ENCODE data around the gene TERF2IP.

Gene TERF2IP

GRCh38 chr16:75702242-75702641 lies 54.7 kb downstream of the TERF2IP start (continued):
- no peak for TF ChIP-seq CSRNP3 (CRISPR knock-in tag; IDR thresholded peaks at IDR 0.05)
- TF ChIP-seq ZFP30 (CRISPR knock-in tag; IDR thresholded peaks at IDR 0.05): no peak
- no peak for TF ChIP-seq CSDC2 (CRISPR knock-in tag; IDR thresholded peaks at IDR 0.05)
- no peak for TF ChIP-seq SNAI2 (CRISPR knock-in tag; IDR thresholded peaks at IDR 0.05)
- no peak for TF ChIP-seq BACH2 (CRISPR knock-in tag; IDR thresholded peaks at IDR 0.05; ENCODE audit: borderline replicate concordance)
- TF ChIP-seq ZFP3 (CRISPR knock-in tag; IDR thresholded peaks at IDR 0.05): no peak

- ATAC-seq: no peak
- TF ChIP-seq BACH2 (CRISPR knock-in tag; IDR thresholded peaks at IDR 0.05; ENCODE audit: borderline replicate concordance): no peak
- no peak for TF ChIP-seq CSDC2 (CRISPR knock-in tag; IDR thresholded peaks at IDR 0.05)
- TF ChIP-seq PATZ1 (CRISPR knock-in tag; IDR thresholded peaks at IDR 0.05; ENCODE audit: borderline replicate concordance): no peak
- no peak for TF ChIP-seq TCF4 (CRISPR knock-in tag; IDR thresholded peaks at IDR 0.05; ENCODE audit: borderline replicate concordance)
- no peak for TF ChIP-seq GLIS3 (CRISPR knock-in tag; IDR thresholded peaks at IDR 0.05)
- TF ChIP-seq ZNF565 (CRISPR knock-in tag; conservative IDR thresholded peaks at IDR 0.05; ENCODE audit: low read depth): no peak
- TF ChIP-seq ISL1 (CRISPR knock-in tag; IDR thresholded peaks at IDR 0.05): no peak
- TF ChIP-seq ZFP30 (CRISPR knock-in tag; IDR thresholded peaks at IDR 0.05): no peak
- no peak for TF ChIP-seq CSRNP3 (CRISPR knock-in tag; IDR thresholded peaks at IDR 0.05)
- TF ChIP-seq RARB (CRISPR knock-in tag; IDR thresholded peaks at IDR 0.05): no peak
- no peak for TF ChIP-seq ZC3H10 (CRISPR knock-in tag; IDR thresholded peaks at IDR 0.05)
- TF ChIP-seq CREB5 (CRISPR knock-in tag; IDR thresholded peaks at IDR 0.05; ENCODE audit: low read depth): no peak
- TF ChIP-seq ARNTL (CRISPR knock-in tag; IDR thresholded peaks at IDR 0.05; ENCODE audit: borderline replicate concordance, low read depth): no peak
- TF ChIP-seq ZFP3 (CRISPR knock-in tag; IDR thresholded peaks at IDR 0.05): no peak
Measured at GRCh38 chr16:75703306-75703705, 55.7 kb downstream of the TERF2IP start.
